ENCODE measurements around the gene HEPHL1.

The HEPHL1 gene

DNA sequence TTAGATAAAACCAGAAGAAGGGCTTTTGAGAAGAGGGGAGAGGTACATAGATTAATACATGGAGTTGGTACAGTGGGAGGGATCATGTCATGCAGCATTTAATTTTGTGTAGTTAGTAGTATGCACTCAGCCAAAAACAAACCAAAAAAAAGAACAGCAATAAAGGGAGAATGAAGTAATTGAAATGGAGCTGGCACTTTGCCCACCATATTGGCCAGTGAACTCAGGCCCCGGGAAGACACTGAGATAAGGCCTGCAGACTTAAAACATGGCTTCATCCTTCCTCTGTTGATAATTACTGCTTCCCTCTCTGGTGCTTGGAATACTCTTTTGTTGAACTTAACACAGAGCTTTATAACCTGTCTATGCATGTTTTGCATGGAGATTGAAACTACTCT lies 110.6 kb downstream of the HEPHL1 start:
- no peak for DNase-seq

DNA sequence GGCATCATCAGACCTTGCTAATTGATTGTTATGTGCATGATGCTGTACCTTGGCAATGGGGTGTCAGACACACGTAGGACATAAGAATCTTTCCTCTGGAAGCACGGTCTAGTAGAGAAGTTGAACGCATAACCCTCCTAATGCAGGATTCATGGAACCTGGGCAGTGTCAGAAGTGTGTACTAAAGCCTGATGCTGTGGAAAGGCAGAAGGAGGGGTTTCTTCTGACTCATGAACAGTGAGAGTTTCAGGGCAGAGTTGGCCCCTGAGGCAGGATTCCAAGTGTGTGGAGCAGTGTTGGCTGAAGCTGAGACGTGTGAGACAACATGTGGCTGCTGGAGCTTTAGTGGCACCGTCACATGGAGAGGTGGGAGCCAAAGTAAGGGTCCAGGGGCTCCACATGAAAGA lies 111.0 kb downstream of the HEPHL1 start:
- DNase-seq, result no peak

DNA sequence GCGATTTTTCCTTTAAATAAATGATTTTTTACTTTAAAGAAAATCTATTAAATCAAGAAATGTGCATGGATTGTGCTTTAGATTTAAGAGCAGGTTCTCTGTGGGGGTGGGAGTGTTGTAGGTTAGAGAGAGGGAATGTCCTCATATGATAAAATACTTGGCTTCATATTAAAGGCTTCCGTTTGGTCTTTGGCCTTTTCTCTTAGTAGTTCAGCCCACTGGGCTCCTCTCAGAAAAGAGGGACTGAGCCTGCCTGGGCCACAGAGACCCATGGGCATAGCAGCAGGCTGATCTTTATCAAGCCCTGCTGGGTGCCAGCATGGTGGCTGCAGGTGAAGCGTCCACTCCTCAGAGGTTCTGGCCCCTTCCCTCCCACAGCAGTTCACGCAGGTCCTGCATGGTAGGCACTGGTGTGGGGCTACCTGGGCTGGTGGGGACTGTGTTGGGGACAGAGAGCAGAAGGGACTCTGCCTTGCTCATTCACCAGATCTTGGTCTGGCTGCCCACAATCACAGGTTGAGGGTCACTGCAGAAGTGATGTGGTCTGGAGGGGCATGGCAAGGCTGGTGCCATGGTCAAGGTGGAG lies 111.8 kb downstream of the HEPHL1 start:
- DNase-seq, result no peak

DNA sequence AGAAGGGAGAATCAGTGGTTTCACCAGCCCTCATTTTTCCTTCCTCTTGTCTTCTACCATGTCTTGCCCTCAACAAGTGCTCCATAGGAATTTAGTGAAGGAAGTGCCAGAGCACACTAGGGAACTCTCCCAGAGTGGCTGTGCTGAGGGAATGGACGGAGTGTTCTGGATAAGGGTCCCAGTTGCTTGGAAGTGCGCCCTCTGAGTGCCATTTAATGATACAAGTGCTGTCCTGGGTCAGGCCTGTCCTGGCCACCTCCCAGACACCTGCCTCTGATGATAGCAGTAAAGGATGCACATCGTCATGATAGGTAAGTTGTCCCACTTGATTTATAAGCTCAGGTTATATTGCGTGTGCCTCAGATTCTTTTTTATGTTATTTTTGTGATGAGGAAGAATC lies 112.6 kb downstream of the HEPHL1 start:
- no peak for DNase-seq

DNA sequence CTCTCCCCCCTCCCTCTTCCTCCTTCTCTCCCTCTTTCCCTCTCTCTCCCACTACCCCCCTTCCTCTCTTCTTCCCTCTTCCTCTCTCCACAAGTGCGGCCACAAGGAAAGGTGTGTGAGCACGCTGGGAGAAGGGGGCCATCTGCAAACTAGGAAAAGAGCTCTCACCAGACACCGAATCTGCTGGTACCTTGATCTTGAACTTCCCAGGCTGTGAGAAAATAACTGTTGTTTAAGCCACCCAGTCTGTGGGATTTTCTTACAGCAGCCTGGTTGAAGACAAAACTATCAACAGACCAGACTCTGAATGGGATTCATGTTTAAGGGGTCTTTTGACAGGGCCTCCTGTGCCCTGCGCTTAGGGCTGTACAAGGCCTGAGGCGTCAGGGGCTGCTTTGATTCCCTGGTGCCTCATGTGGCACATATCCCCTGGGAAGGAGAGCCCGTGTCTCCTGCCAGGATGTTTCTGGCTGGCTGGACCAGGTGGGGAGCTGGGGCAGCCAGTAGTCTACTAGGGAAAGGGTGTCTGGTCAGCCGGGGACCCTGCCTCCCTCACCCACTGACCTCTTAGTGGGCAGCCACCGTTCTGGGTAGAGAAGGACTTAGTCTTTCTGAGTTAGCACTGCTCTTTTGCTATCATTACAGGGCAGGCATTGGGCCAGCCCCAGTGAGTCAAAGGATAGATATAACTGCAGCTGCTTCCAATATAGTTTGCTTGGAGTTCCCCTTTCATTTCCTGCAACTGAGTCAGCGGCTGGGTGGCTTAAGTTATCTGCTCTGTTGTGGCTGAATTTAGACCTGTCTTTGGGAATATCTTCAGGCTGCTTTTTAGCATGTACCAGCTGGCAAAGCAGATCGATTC lies 113.7 kb downstream of the HEPHL1 start:
- no peak for DNase-seq

DNA sequence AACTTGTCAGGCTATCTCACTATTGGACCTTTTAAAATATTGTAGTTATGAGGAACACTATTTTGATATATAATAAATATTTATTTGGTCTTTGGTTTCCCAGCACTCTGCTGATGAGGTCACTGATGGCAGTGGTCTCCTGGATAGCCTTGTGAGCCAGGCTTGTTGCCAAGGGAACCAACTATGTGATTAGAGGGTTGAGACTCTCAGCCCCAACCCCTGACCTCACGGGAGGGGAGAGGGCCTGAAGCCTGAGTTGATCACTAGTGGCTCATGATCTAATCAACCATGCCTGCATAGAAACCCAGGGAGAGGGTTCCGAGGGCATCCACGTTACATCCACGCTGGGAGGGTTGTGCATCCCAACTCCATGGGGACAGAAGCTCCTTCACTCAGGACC lies 118.3 kb downstream of the HEPHL1 start:
- DNase-seq, result no peak

DNA sequence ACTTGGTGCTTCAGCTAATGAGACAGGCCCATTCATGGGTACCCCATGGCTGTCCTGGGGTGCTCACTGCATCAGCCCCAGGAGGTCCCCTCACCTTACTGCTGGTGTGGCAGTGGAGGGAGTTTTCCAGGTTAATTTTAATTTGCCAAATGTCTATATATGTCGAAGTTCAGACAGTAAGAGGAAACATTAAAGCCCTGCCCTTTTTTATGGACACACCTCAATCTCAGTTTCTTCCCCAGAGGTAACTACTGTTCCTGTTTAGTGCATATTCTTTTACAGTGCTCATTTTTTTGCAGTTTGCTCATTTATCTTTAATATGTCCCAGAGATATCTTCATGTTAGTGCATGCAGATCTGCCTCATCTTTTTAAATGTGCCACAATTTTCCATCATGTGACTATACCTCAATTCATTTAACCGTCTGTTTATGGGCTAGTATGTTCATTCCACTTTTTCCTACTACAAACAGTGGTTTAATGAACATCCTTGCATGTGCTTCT lies 119.1 kb downstream of the HEPHL1 start:
- DNase-seq, result no peak

DNA sequence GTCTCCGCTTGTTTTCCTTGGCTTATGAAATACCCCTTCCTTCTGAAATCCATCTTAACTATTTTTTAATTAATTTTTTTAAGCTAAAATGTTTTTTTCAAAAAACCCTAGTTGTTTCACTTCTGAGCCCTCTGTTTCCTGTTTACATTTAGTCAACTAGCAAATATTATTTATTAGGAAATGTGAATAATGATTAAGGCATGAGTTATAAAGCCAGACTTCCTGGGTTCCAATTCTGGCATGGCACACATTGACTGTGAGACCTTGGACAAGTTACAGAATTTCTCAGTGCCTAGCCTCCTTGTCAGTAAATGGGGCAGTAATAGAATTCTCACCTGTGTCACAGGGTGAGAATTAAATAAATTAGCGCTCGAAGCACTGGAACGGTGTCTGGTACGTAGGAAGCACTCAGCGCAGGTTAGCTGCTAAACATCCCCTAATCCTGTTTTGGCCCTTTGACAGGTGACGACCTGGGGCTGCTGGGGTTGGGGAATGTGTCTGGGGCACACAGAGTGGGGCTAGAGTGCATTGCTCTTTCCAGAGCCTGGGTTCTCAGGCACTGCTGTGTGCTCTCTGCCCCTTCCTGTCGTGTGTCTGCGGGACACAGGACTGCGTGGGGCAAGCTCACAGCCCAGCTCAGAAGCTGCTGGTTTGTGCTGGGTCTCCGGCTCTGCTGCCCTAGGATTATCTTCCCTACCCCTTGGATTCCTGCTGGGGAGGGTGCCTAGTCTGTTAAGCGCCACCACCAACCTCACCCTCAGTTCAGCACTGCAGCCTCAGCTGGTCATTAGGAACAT lies 120.6 kb downstream of the HEPHL1 start:
- no peak for DNase-seq

DNA sequence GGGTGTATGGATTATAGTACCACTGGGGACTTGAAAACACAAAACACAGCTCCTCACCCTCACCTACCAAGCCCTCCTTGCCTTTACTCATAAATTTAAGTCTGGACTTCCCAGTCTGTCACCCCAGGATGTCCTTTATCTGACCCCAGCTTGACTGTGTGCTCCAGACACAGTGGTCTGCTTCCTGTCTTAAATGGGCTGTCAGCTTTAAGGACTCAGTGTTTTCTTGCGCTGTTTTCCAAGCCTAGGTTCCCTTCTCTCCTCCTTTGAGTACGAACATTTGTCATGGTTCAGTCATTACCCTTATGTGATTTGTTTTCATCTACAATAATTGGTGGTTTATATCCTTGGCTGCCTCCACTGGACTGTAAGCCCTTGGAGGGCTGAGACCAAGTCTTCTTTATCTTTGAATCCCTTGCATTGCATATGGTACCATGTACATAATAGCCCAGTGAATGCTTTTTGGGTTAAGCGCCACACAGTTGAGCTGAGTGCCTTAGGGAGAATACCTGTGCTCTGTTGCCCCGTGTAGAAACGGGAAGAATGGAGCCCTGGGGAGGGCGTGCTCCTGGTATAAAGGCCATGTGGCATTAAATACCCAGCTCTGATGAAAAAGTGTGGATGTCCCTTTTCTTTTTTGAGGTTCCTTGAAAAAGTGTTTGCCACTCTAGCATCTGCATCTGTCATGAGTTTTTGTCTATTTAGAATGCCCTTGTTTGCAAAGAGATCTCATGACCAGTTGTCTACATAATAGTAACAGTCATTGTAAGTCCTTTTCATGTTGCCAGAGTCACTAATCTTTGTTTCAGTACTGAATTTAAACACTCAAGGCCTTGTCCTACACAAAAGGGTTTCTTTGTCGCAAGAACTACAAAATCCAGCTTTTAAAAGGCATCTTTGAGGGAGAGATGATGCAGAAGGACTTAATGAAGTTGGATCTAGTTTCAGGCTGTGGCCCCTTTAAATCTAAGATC lies 121.4 kb downstream of the HEPHL1 start:
- DNase-seq, result no peak

DNA sequence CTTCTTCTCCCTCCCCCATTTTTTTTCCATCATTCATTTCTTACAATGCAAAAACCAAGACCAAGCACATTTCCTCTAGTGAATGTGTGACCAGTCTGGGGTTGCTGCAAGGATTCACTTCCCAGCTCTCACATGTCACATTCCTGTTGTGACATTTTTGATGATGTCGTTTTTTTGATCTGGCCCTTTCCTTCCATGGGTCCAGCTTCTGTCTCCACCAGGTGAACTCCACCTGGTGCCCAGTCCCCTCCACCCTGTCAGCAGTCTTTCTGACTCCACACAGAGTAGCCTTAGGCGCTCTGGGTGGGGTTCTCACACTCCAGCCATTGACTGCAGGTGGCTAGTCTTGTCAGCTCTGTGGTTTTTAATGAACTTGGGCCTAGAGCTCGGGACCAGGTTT lies 123.1 kb downstream of the HEPHL1 start:
- DNase-seq, result no peak

DNA sequence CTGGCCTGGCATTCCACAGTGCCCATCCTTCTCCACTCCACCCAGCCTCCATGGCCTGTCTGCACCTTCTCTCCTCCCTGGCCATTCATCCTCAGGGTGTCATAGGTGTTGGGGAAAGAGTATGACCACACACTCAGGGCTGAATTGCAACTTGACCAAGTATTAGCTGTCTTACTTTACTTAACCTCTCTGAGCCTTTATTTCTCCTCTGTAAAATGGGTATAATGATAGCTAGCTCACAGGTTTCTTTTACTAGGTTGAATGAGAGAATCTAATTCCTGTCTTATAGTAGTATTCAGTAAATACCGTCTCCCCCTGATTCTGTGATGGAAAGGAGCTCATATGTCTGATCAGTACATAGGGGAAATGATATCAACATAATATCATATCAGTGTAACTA lies 123.5 kb downstream of the HEPHL1 start:
- DNase-seq, result no peak

DNA sequence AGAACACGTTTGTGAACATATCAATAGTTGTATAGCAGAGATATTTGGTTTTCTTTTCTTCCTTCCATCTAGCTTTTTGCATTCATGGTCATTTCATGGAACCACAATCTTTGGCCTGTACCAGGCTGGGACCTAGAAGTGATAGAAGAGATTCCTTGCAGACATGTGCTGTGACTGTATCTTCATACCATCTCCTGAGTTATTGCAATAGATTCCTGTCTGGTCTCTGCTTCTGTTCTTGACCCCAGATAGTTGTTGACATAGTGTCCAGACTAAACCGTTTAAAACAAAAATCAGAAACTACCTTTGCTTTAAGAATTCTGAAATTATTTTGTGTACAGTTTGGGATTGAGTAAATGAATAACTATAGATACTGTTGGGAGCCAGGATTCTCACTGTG lies 124.3 kb downstream of the HEPHL1 start:
- no peak for DNase-seq

DNA sequence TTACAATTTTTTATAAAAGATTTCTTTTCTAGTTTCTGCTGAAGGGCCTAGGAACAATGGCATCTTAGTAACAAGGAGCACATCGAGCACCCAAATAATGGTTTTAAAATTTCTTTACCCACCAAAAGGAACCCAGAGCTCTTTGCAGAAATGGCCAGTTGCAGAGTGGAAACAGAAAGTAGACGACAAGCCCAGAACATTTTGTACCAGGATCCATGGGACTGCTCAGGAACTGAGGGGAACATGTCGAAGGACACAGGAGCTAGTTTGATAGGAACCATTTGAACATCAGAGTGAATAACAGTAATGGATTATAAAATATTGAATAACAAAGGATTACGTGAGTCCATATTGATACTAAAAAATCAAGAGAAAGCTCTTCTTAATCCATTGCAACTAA lies 124.8 kb downstream of the HEPHL1 start:
- DNase-seq, result no peak

DNA sequence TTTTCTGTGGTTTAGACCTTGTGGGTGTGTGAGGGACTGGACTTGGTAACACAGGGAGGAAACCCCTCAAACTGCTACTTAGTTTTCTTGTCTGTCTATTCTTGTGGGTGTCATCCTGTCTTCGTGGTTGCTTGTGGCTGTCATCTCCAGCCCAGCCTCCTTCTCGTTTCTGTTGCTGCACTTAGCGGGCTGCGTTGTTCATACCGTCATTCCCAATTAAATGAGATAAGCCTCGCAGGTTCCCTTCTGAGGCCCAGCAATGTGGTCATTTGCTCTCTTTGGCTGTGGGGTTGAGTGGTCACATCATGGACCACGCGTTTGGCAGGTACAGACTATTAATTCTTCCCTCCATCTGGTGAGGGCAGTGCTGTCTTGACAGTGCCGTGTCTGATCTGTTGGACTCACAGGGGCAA lies 126.3 kb downstream of the HEPHL1 start:
- no peak for DNase-seq

DNA sequence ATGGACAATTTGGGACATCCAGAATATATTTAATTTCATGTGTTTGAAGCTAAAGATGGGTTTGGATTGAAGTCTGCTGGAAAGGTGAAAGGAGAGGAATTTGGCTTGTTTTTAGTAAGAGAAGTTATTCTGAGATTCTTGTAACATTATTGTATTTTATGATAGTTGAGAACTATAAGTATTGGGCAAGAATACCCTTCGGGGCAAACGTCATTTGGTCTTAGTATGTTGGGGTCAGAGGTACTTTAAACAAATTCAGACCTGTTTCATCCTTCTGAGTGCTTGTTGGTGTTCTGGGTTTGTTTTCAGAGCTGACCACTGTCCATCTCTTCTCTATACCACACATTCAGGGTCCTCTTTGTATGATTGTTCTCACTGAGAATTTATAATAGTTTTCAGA lies 127.0 kb downstream of the HEPHL1 start:
- no peak for DNase-seq

DNA sequence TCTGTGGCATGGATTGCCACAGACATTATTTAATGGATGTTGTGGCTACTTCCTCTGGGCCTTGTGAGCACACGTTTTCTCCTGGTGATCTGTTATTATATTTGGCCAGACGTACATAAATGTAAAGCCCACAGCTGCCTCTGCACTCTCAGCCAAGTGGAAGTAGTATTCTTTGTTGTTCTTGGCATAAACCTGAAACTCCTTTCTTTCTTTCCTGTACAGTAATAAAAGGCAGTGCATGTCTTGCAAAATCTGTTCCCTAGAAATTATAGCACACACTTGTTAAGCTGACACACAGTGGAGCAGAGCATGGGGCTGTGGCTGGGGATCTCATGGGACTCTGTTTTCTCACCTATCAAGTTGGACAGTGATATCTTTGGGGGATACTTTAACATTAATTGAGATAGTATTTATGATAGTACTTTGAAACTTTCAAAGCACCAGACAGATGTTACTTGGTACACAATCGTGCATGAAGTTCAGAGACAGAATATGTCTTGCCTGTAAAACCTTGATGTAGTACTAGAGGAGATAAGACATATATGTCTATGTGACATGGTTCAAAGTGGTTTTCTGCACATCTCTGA lies 128.4 kb downstream of the HEPHL1 start:
- DNase-seq, result no peak

DNA sequence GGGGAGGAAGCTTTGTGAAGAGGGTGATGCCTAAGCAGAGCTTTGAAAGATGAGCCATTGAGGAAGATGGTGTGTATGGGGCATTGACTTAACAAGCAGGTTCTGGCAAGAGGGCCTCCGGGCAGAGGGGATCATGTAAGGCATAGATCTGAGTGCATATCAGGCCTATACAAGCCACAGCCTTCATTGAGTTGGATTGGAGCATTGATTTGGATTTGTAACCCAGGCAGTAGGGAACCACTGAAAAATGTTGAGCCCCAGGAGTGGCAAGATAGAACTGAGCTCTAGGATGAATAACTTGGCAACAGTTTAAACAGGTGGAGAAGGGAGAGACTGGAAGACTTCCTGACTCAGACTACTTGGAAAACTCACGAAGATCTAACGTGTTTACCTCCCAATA lies 128.9 kb downstream of the HEPHL1 start:
- DNase-seq, result no peak

DNA sequence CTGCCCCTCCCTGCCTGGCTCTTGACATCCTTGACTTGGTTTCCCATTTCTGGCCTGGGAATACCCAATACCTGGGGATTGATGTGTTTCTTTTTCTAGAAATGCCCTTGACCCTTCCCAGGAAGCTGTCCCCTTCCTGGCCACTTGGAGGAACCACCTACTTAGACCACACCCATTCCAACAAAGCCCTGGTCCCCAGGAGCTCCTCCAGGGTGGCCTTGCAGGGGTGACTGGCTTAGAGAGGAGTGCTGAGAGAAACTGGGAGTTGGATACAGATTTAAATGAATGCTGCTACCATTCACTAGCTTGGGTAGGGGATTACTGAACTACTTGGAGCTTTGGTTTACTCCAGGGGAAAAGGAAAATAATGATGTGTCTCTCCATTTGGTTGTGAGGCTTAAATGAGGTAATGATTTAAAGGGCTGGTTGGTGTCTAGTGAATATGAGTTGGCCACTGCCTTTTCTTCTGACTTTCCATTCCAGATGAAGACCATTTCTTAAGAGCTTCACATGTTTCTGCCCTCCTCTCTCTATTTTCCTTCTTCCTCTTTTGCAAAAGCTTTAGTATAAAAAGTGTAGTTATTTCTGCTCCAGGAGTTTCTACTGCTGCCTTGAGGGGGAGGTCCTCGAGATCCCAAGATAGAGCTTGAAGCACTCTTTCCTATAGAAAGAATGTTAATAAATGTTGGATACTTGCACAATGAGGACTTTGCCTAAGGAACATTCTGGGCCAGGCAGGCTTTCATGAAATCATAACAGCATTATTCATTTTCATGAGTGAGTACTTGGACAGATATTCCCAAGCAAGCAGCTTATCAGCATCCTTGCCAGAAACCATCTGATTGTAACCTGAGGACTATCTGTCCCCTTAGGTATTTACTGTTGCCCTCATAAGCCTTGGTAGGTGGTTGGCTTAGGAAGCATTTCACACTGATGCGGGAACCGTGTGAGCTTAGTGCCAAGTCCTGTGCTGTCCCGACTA lies 129.8 kb downstream of the HEPHL1 start:
- no peak for DNase-seq

DNA sequence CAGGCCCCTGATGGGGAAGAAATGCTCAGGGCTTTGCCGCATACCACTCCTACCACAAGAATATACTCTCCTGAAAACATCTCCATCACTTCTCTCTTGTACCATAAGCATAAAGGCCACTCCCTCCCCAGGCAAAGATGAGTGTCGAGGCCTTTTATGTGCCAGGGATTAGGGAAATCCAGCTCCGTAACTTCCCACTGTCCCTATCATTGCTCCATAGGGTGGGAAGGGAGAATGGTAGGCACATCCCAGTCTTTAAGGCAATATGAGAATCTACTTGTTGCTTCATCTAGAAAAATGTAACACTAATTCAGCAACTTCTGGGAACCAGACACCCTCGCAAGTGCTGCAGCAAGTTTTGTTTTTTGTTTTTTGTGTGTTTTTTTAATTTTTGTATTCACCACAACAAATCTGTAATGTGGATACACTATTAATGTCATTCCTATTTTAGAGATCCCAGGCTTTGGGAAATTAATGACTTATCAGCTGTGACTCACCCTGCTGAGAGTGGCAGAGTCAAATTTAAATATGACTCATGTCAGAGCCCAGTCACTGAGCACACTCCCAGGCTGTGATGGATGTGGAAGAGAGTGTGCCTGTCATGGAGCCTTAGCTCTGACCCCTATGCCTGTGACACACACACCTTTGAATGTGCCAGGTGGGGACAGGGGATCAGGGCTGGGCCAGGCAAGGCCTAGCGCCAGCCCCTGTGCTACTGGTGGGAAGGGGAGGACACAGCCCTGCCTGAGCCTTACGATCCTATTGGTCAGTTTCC lies 130.9 kb downstream of the HEPHL1 start:
- DNase-seq, result no peak

DNA sequence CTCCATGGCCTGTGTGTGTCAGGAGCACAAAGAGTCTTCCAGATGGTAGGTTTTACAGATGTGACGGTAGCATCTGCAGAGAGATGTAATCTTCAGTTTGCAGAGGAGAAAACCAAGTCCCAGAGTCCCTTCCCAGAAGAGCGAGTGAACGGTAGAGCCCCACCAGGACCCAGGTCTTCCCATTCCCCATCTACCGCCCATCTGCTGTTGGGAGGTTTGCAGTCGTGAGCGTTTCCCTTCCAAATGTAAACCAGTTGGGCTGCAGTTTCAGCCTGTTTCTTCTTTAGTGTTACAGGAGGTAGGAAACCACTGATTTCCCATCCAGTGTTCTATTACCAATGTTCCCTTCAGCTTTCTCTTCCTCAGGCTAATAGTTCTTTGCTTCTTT lies 131.5 kb downstream of the HEPHL1 start:
- no peak for DNase-seq
